Fibroblast of the aortic adventitia (primary cell): Measurements from ENCODE around the gene CD300LF. TPM values are rescaled to one million over a fixed set of nuclear protein-coding genes. Genes with fewer than 3 reads are reported as not detected.

ENCODE experiments used
- DNase-seq: peaks from one replicate; pipeline ENCODE4 v3.0.0-alpha.2; 2010; ENCODE audit warnings: low read depth
- H3K4me3 ChIP-seq: 2 replicates; pipeline ENCODE4 v1.5.1; 2011; ENCODE audit warnings: low read depth, mild to moderate bottlenecking, control low read depth, low read length, moderate library complexity
- CTCF ChIP-seq: IDR thresholded peaks from 2 replicates; pipeline ENCODE4 v1.5.1; 2011; ENCODE audit warnings: mild to moderate bottlenecking, low read length, control low read depth, inconsistent platforms; ENCODE audit not compliant: insufficient read depth
- total RNA-seq: library from RNA; depleted of rRNA; stranded (reverse); fragments of >200 nt; gene quantifications from 2 replicates; pipeline ENCODE4 v1.2.3, GENCODE V29; 2012; ENCODE audit warnings: low replicate concordance

Gene CD300LF
- total RNA-seq, 1 donor = not detected

GRCh38 chr17:74670329-74670728 is 42.4 kb downstream of the CD300LF start:
- no peak for DNase-seq
- H3K4me3 ChIP-seq = no peak overlapping the region
- no peak for TF ChIP-seq CTCF

- TF ChIP-seq CTCF = no peak
- no peak overlapping the region for H3K4me3 ChIP-seq
- no peak for DNase-seq
These were observed 49.2 kb downstream of the CD300LF start for GRCh38 chr17:74663561-74663960.

GRCh38 chr17:74659889-74660288 is 52.8 kb downstream of the CD300LF start:
- no peak overlapping the region for H3K4me3 ChIP-seq
- no peak for TF ChIP-seq CTCF
- DNase-seq = no peak

GRCh38 chr17:74658620-74659019 is 54.1 kb downstream of the CD300LF start:
- no peak overlapping the region for H3K4me3 ChIP-seq
- TF ChIP-seq CTCF = no peak
- DNase-seq = no peak

- H3K4me3 ChIP-seq = no peak overlapping the region
- TF ChIP-seq CTCF = no peak
- no peak for DNase-seq
These were observed 58.0 kb downstream of the CD300LF start for GRCh38 chr17:74654742-74655141.

- no peak for DNase-seq
- H3K4me3 ChIP-seq = no peak overlapping the region
- TF ChIP-seq CTCF = no peak
These were observed 60.7 kb downstream of the CD300LF start for GRCh38 chr17:74652020-74652419.

GRCh38 chr17:74649909-74650308 is 62.8 kb downstream of the CD300LF start:
- H3K4me3 ChIP-seq = no peak overlapping the region

More at GRCh38 chr17:74649909-74650308, 62.8 kb downstream of the CD300LF start:
- TF ChIP-seq CTCF = no peak
- no peak for DNase-seq
